Prostate gland (tissue), 2 donors: ENCODE results near the gene CELF3. TPM values are rescaled to one million over a fixed set of nuclear protein-coding genes. Genes with fewer than 3 reads are reported as not detected.

Source experiments
- DNase-seq: peaks from one replicate; pipeline ENCODE4 v3.0.0-alpha.2; 2019; ENCODE audit warnings: low spot score
- H3K27ac ChIP-seq, 2 donors: fragments of 200-600 bp; sonication (generic); 2 replicates each; pipeline ENCODE4 v1.5.1; 2017 to 2019
- H3K27me3 ChIP-seq: fragments of 200-600 bp; sonication (generic); replicated peaks from 2 replicates; pipeline ENCODE4 v1.5.1; 2019; ENCODE audit not compliant: insufficient read depth
- H3K36me3 ChIP-seq, 2 donors: fragments of 200-600 bp; sonication (generic); 1 replicate in 1 of 2; 2 replicates in 1 of 2; pipeline versions ENCODE4 v1.5.1 to v1.8.1; 2017 to 2019
- H3K4me1 ChIP-seq: fragments of 200-600 bp; sonication (generic); replicated peaks from 2 replicates; pipeline ENCODE4 v1.5.1; 2019
- H3K4me3 ChIP-seq, 2 donors: fragments of 200-600 bp; sonication (generic); 2 replicates each; pipeline ENCODE4 v1.5.1; 2017 to 2019
- H3K9me3 ChIP-seq: fragments of 200-600 bp; sonication (generic); 2 replicates; pipeline ENCODE4 v1.5.1; 2017
- POLR2A ChIP-seq: fragments of 450-650 bp; IDR thresholded peaks from one replicate; pipeline ENCODE4 v1.6.1; 2016; ENCODE audit warnings: antibody characterized with exemption, mild to moderate bottlenecking
- POLR2AphosphoS5 ChIP-seq: sonication (generic); formaldehyde crosslinking; IDR thresholded peaks from one replicate; pipeline ENCODE4 v1.6.1; 2017; ENCODE audit warnings: antibody characterized with exemption
- WGBS: methylation state at CpG from one replicate; pipeline ENCODE4 v1.1.5; 2018; 5-methylcytosine and 5-hydroxymethylcytosine counted together
- intact Hi-C: fragments of 100-400 bp; cut with DNase I; formaldehyde crosslinking; loops from one replicate; pipeline ENCODE4 v1.14.2; 2022
- total RNA-seq, 2 donors: library from RNA; depleted of rRNA; stranded (reverse); fragments of >200 nt; gene quantifications; one replicate each; pipeline ENCODE4 v1.1.0, GENCODE V29; 2016
- TF ChIP-seq, protein P1 (sequence below), 4 experiments: fragments of 200-600 bp in 2 of 4; fragments of 450-650 bp in 2 of 4; sonication (generic) in 2 of 4; IDR thresholded peaks; 1 replicate in 3 of 4; 2 replicates in 1 of 4; pipeline ENCODE4 v1.5.1; 2016 to 2019; ENCODE audit warnings: antibody characterized with exemption in 4 of 4, mild to moderate bottlenecking in 2 of 4, moderate library complexity in 2 of 4

CELF3 gene
- total RNA-seq = under 1 TPM in 1 of 2 donors, not detected in 1; 0.34 TPM

DNA sequence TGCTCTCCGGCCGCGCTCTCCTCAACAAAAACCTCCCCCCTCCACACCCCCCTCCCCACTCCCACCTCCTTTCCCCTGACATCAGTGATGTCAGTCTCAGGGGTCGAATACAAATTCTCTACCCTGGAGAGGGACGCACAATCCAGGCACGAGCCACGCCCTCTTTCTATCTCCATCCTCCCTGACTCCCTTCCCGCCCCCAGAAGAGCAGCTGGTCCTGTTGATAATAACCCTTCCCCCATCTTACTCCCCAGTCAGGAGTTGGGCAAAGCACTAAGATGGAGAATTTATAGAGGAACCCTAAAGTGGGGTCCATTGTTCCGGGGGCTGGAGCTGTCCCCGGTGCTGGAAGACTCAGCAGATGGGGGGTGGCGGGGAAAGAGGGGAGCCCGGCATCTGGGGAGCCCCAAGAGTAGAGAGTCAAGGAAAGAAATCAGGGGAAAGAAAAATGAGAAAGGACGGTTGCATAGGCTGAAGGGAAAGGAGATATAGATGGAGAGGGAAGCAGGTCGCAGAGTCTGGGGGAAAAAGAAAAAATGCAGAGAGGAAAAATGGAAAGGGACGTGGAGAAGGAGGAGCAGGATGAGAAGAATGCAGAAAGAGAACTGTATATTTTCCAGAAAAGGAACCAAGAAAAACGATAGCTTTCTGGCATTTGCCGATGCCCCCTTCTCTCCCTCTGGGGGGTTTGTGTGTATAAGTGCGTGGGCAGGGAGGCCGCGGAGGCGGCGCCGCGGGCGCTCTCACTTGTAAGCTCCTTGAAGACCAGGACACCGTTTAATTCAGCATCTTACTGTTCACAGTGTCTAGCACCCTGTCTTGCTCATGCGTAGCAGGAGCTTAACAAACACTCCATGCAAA lies at the start of gene CELF3:
Gene CELF3 (minus strand): TSS at position 33 of the 861 bp plus-strand sequence. CDS start 783 bp downstream, outside the sequence.
- intact Hi-C loops = no loop called here
- TF ChIP-seq, protein P1, sequence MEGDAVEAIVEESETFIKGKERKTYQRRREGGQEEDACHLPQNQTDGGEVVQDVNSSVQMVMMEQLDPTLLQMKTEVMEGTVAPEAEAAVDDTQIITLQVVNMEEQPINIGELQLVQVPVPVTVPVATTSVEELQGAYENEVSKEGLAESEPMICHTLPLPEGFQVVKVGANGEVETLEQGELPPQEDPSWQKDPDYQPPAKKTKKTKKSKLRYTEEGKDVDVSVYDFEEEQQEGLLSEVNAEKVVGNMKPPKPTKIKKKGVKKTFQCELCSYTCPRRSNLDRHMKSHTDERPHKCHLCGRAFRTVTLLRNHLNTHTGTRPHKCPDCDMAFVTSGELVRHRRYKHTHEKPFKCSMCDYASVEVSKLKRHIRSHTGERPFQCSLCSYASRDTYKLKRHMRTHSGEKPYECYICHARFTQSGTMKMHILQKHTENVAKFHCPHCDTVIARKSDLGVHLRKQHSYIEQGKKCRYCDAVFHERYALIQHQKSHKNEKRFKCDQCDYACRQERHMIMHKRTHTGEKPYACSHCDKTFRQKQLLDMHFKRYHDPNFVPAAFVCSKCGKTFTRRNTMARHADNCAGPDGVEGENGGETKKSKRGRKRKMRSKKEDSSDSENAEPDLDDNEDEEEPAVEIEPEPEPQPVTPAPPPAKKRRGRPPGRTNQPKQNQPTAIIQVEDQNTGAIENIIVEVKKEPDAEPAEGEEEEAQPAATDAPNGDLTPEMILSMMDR (IDR thresholded peaks at IDR 0.05) = no peak
- TF ChIP-seq POLR2AphosphoS5 = no peak
- TF ChIP-seq POLR2A = no peak
- WGBS = 4% methylated on average over 27 of the region's 27 CpGs
- Histone ChIP-seq H3K36me3 (no peaks in the 10 kb centered on the region), H3K27ac (no peak within 1 kb of the TSS), H3K4me1 (no peaks in the 10 kb centered on the region), H3K4me3 (no peak within 1 kb of the TSS), H3K9me3 (no peaks in the 10 kb centered on the region), H3K27me3 (no peaks in the 10 kb centered on the region)
- DNase-seq = no peak

DNA sequence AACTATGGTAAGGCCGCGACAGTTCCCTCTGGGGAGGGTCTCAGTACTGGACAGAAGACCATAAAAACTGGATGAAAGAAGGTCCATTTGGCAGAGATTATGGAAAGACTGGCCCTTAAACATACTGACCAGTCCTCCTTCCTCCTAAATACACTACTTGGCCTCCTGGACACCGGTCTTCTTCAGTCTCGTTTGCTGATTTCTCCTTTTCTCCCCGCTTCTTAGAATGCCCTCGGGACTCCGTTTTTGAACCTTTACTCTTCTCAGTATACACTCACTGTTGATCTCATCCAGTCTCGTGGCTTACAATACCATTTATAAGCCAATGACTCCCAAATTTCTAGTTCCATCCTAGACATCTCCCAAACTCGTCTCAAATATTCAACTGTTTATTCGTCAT lies 47.4 kb upstream of the CELF3 start:
- peaks cover 15% of the 10 kb centered on the region for H3K4me1 ChIP-seq
- peak overlapping the region; percentile 81 to 92 for H3K27ac ChIP-seq
- TF ChIP-seq, protein P1 (IDR thresholded peaks at IDR 0.05) = no peak
- TF ChIP-seq POLR2AphosphoS5 = no peak
- no peak for TF ChIP-seq POLR2A
- intact Hi-C loops = no loop called here
- no peak for DNase-seq
- H3K4me3 ChIP-seq = peak overlapping the region; percentile 55 to 83
- 49% methylated on average over 10 of the region's 10 CpGs for WGBS
- H3K27me3 ChIP-seq = no peaks in the 10 kb centered on the region
- H3K9me3 ChIP-seq = no peaks in the 10 kb centered on the region
- no peaks in the 10 kb centered on the region for H3K36me3 ChIP-seq

DNA sequence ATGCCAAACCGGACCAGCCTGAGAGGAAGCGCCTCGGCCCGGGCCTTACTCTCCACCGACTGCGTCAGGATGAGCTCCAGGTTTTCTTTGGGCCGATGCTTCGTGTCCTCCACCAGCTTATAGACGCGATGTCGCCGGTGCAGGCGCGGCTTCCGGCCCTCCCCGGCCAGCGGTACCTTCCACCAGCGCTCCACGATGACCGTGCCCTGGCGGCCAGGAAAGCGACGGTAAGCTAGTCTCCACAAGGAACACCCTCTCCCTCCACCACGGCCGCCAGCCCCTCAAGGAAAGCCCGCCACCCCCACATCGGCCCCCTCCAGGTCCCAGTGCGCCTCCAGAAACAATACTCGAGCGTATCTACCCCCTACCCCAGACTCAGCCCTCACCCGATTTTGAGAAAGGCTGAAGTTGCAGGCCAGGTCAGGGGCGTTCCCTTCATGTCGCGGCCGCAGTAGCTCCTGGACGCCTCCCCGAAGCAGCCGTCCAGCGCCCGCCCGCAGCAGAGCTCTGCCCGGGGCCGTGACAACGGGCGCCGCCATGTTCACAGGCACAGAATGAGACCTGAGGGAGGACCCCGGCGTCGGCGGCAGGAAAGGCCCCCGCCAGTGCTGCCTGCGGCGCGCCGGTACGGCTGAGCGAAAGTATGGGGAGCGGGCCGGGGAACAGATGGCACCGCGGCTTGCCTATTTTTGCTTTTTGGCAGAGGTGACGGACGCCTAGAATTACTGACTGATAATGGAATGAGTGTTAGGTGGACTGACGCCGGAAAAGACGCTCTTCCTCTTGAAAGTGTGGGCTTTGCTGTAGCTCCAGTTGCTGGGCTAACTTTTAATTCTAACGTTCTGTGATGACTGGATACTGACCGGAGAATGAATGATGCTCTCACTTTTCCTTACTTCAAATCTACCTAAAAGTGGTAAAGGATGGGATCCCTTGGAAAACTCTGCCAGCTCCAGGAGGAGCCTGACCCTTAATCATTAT lies 46.6 kb upstream of the CELF3 start, which contains the start of gene MRPL9:
Gene MRPL9 (minus strand): TSS at position 556 of the 981 bp plus-strand sequence. CDS start 17 bp downstream, at position 539.
- under 1% methylated on average over 68 of the region's 68 CpGs for WGBS
- Histone ChIP-seq H3K27me3 (no peaks in the 10 kb centered on the region), H3K36me3 (no peaks in the 10 kb centered on the region), H3K4me3 (peak within 1 kb of the TSS; percentile 55 to 83), H3K9me3 (no peaks in the 10 kb centered on the region), H3K4me1 (peaks cover 14% of the 10 kb centered on the region), H3K27ac (peak within 1 kb of the TSS; percentile 81 to 92)
- intact Hi-C loops = no loop called here
- DNase-seq = peak; percentile 74
- TF ChIP-seq, protein P1 (IDR thresholded peaks at IDR 0.05) = no peak
- peak; percentile 65 for TF ChIP-seq POLR2AphosphoS5
- peak; percentile 35 for TF ChIP-seq POLR2A

DNA sequence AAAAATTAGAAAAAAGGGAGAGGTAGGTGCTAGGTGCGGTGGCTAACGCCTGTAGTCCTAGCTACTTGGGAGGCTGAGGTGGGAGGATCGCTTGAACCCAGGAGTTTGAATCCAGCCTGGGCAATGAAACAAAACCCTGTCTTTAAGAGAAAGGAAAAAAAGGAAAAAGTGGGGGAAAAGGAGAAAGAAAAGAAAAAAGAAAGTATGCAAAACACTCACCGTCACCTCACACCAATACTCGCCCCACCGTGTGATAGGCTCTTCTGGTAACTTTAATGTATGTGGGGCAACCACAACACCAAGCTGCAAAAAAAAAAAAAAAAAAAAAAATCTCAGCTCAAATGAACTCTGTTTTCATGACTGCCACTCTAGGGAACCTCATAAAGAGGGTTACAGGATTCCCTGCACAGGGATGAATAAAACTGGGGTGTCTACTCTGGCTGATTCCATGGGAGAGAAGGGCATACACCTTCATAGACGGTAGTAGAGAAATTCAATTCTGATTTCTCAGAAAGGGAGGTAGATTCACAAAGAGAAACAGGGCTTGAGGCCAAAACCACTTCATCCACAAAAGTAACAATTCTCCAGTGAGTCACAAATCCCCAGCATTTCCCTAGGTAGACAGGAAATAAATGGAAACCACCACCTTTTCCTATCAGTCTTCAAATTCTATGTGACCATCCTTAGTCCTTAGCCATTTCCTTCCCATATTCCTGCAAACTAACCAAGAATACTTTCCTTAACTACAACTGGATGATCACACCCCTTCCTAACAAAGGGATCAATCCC lies 44.2 kb upstream of the CELF3 start:
- 93% methylated on average over 7 of the region's 7 CpGs for WGBS
- TF ChIP-seq, protein P1 (IDR thresholded peaks at IDR 0.05) = no peak
- no peak for TF ChIP-seq POLR2AphosphoS5
- TF ChIP-seq POLR2A = no peak
- Histone ChIP-seq H3K4me3 (no peak overlapping the region), H3K4me1 (peaks cover 4% of the 10 kb centered on the region), H3K36me3 (no peaks in the 10 kb centered on the region), H3K27ac (no peak overlapping the region), H3K9me3 (no peaks in the 10 kb centered on the region), H3K27me3 (no peaks in the 10 kb centered on the region)
- intact Hi-C loops = no loop called here
- DNase-seq = no peak
